ENCODE measurements around the gene PRKCA. TPM values are rescaled to one million over a fixed set of nuclear protein-coding genes. Genes with fewer than 3 reads are reported as not detected.

The PRKCA gene
- total and polyA plus RNA-seq, 4 donors = 3.0 to 14.1 (median 5.4) TPM

GRCh38 chr17:66574123-66574522 is 271.7 kb downstream of the PRKCA start:
- Histone ChIP-seq H3K4me3 (ENCODE audit: low read depth in 1 of 3, low read length in 3 of 3) (no peak overlapping the region), H3K9ac (ENCODE audit: low read depth in 1 of 2, low read length in 2 of 2) (no peak overlapping the region), H3K27ac (ENCODE audit: low read depth in 1 of 2, low read length in 2 of 2) (no peak overlapping the region), H3K4me1 (ENCODE audit: control insufficient read depth in 4 of 4, insufficient read depth in 4 of 4, low read length in 3 of 4) (no peaks in the 10 kb centered on the region), H3K36me3 (ENCODE audit: control insufficient read depth in 4 of 4, insufficient read depth in 3 of 4, low read depth in 1 of 4, low read length in 3 of 4) (no peaks in the 10 kb centered on the region), H3K9me3 (ENCODE audit: control insufficient read depth in 4 of 4, low read length in 3 of 4) (no peaks in the 10 kb centered on the region), H3K27me3 (ENCODE audit: control insufficient read depth in 4 of 4, insufficient read depth in 4 of 4, low read length in 3 of 4) (no peaks in the 10 kb centered on the region)
- no peak for TF ChIP-seq EGR1 (IDR thresholded peaks at IDR 0.05; ENCODE audit: low read depth in 2 of 2)
- WGBS = 80% methylated on average over 4 of the region's 4 CpGs
- no peak for DNase-seq (ENCODE audit: low spot score)

GRCh38 chr17:66576473-66576872 is 274.1 kb downstream of the PRKCA start:
- DNase-seq (ENCODE audit: low spot score) = no peak
- Histone ChIP-seq H3K4me1 (ENCODE audit: control insufficient read depth in 4 of 4, insufficient read depth in 4 of 4, low read length in 3 of 4) (peaks cover 0 to 3% (median 0%) of the 10 kb centered on the region in 4 donors), H3K9ac (ENCODE audit: low read depth in 1 of 2, low read length in 2 of 2) (no peak overlapping the region), H3K4me3 (ENCODE audit: low read depth in 1 of 3, low read length in 3 of 3) (no peak overlapping the region), H3K36me3 (ENCODE audit: control insufficient read depth in 4 of 4, insufficient read depth in 3 of 4, low read depth in 1 of 4, low read length in 3 of 4) (no peaks in the 10 kb centered on the region), H3K27me3 (ENCODE audit: control insufficient read depth in 4 of 4, insufficient read depth in 4 of 4, low read length in 3 of 4) (no peaks in the 10 kb centered on the region), H3K9me3 (ENCODE audit: control insufficient read depth in 4 of 4, low read length in 3 of 4) (no peaks in the 10 kb centered on the region), H3K27ac (ENCODE audit: low read depth in 1 of 2, low read length in 2 of 2) (no peak overlapping the region)
- TF ChIP-seq TAF1 (conservative IDR thresholded peaks at IDR 0.05) (no peak), ZBTB33 (IDR thresholded peaks at IDR 0.05) (no peak), EGR1 (IDR thresholded peaks at IDR 0.05; ENCODE audit: low read depth in 2 of 2) (no peak), FOXA2 (IDR thresholded peaks at IDR 0.05) (no peak), CTCF (IDR thresholded peaks at IDR 0.05; ENCODE audit: low read depth, low read length, missing input control) (no peak), HNF4G (IDR thresholded peaks at IDR 0.05) (no peak), FOXA1 (IDR thresholded peaks at IDR 0.05) (no peak), REST (IDR thresholded peaks at IDR 0.05) (no peak), NR2F2 (IDR thresholded peaks at IDR 0.05) (no peak), RXRA (IDR thresholded peaks at IDR 0.05) (no peak), YY1 (IDR thresholded peaks at IDR 0.05) (no peak), ATF3 (IDR thresholded peaks at IDR 0.05) (no peak), SP1 (IDR thresholded peaks at IDR 0.05) (no peak)
- 85% methylated on average over 6 of the region's 6 CpGs for WGBS

Data from liver (tissue), 9 donors.